GM12865 (cell line): ENCODE data around the gene IP6K3.

Experiments used
- DNase-seq: peaks from one replicate; pipeline ENCODE4 v3.0.0; 2010; ENCODE audit warnings: low read depth
- H3K4me3 ChIP-seq: 2 replicates; pipeline ENCODE4 v1.5.1; 2011; ENCODE audit warnings: mild to moderate bottlenecking, low read depth, low read length, control low read depth
- TF ChIP-seq, protein P1 (sequence below): IDR thresholded peaks from 2 replicates; pipeline ENCODE4 v1.5.1; 2011; ENCODE audit warnings: low read length, control low read depth, low read depth, inconsistent platforms; ENCODE audit not compliant: insufficient read depth; ENCODE audit errors: missing control alignments

The IP6K3 gene, protein sequence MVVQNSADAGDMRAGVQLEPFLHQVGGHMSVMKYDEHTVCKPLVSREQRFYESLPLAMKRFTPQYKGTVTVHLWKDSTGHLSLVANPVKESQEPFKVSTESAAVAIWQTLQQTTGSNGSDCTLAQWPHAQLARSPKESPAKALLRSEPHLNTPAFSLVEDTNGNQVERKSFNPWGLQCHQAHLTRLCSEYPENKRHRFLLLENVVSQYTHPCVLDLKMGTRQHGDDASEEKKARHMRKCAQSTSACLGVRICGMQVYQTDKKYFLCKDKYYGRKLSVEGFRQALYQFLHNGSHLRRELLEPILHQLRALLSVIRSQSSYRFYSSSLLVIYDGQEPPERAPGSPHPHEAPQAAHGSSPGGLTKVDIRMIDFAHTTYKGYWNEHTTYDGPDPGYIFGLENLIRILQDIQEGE

DNA sequence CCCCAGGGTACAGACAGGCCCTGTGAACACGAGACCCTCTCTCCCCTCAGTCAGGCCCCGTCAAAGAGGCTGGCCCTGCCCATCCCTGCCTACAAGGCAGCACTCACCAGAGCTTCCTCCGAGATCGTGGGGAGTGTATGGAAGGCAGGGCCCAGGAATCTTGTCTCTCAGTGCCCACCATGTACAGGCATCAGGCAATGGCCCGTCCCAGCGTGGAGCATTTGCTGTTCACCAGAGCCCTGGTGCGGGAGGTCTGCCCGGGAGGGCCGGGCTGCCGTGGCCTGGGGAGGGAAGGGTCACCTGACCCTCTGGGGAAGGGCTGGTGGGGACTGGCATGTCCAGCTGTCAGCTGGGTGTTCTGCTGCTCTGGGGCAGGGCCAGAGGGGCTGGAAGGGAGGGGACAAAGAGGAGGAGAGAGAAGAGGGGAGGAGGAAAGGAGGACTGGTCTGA lies at the start of gene IP6K3:
IP6K3 (minus strand) TSS at position 255 of the 450 bp plus-strand sequence. CDS start 11,429 bp downstream, outside the sequence.
- no peak within 1 kb of the TSS for H3K4me3 ChIP-seq
- DNase-seq: no peak
- TF ChIP-seq, protein P1, sequence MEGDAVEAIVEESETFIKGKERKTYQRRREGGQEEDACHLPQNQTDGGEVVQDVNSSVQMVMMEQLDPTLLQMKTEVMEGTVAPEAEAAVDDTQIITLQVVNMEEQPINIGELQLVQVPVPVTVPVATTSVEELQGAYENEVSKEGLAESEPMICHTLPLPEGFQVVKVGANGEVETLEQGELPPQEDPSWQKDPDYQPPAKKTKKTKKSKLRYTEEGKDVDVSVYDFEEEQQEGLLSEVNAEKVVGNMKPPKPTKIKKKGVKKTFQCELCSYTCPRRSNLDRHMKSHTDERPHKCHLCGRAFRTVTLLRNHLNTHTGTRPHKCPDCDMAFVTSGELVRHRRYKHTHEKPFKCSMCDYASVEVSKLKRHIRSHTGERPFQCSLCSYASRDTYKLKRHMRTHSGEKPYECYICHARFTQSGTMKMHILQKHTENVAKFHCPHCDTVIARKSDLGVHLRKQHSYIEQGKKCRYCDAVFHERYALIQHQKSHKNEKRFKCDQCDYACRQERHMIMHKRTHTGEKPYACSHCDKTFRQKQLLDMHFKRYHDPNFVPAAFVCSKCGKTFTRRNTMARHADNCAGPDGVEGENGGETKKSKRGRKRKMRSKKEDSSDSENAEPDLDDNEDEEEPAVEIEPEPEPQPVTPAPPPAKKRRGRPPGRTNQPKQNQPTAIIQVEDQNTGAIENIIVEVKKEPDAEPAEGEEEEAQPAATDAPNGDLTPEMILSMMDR: no peak

DNA sequence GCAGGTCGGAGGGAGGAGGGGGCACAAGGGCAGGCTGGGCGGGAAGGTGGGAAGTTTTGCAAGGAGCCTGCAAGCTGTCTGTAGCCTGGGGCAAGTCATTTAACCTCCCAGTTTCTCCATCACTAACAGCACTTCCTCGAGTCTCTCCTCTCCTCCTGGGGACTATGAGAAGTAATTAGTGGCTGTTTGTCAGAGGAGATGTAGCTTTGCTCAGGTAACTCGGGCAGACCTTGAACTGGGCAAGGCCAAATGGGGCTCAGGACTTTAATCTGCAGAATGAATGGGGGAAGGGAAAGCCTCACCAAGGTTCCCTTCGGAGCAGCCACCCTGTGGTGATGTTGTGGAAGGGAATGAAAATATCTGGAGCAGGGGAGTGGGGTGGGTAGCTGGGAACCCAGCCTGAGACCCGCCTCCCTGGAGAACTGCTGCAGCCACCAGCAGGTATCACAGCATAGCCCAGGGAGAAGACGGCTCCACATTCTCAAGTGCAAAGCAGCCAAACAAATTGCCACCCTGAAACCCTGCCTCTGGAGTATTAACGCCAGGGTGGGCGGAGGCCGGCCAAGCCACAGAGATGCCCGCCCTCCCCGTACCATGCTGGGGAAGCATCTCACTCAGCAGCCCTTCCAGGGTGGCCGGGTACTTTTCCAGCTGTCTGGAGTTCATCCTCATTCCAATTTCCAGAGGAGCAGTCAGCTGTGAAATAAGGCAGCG lies 48.4 kb upstream of the IP6K3 start:
- TF ChIP-seq, protein P1: no peak
- no peak overlapping the region for H3K4me3 ChIP-seq
- no peak for DNase-seq

DNA sequence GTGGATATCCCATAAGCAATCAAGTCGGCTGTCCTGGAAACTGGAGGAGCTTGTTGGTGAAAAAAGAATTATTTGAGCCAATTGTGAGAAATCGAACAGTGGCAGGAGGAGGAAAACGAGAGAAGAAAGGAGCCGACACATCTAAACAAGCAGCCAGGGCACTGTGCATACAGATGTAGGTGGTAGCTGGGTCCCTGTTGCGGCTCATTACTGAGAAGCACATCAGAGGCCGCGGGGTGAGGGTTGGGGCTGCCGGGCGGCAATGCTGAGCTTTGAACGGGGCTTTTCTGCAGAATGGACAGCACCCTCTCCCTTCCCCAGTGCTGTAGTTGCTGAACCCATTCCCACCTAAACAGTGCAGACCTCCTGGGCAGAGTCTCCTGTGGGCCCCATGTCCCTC lies 46.3 kb upstream of the IP6K3 start:
- DNase-seq: no peak
- H3K4me3 ChIP-seq: no peak overlapping the region
- TF ChIP-seq, protein P1: no peak

DNA sequence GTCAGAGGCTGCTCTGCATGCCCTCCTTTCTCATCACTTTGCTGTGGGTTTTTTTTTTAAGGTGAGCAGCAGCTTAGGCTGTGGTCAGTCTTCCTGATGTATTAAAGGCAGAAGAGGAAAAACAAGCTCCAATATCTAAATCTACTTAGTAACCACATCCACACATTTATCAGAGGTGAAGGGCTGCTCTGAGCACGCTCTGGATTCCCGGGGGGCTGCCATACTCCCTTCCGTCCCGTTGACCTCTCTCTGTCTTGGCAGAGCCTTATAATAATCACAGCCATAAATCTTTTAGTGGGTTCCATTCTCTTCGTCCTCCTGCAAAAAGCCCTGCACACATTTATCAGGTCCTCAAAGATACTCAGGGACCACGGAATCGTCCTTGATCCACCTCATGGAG lies 44.9 kb upstream of the IP6K3 start:
- no peak for DNase-seq
- no peak overlapping the region for H3K4me3 ChIP-seq
- TF ChIP-seq, protein P1: no peak

DNA sequence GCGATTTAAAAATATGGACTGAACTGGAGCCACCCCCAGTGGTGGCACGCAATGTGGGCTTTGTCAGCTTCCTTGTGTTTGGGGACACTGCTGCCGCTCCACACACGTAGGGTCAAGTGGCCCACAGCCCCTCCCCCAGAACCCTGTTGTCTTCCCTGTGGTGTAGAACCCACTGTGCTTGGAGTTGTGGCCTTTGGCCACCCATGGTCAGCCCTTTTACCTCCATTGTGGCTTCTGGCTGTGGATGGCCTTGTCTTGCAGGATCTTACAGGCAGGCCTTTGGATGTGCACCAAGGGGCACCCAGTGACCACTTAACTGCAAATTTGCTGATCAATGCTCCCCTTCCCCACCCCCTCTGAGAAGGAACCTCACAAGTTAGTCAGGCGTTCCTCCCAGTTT lies 44.2 kb upstream of the IP6K3 start:
- TF ChIP-seq, protein P1: no peak
- DNase-seq: no peak
- no peak overlapping the region for H3K4me3 ChIP-seq

DNA sequence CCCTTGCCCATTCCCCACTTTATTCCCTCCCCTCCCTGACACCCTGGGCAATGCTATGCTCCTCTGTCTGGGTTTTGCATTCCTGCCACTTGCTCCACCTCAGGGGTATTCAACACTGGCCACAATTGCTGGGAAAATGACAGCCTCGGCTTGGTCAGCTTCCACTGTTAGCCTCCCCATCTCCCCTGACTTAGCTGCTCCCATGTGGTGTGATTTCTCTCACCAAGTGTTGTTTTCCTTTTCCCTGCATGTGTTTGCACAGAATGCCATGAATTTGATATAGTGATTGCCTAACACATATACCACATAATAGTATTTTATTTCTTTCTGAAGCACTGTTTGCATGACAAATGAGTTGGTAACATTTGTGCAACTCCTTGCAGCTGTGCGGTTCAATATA lies 43.7 kb upstream of the IP6K3 start:
- H3K4me3 ChIP-seq: no peak overlapping the region
- TF ChIP-seq, protein P1: no peak
- no peak for DNase-seq
